CD4-positive, alpha-beta T cell treated with Interferon alpha-2 for 1 hour (primary cell): Measurements from ENCODE around the gene COMTD1.
"Not testable (repeated sequence)": the region's sequence is repeated elsewhere in the genome, so short reads cannot be mapped to it uniquely, and the experiment has no call there.

Source experiments
- DNase-seq, 2 donors: peaks; one replicate each; pipeline ENCODE4 v3.0.0-alpha.2; 2020 to 2022

COMTD1 gene

DNA sequence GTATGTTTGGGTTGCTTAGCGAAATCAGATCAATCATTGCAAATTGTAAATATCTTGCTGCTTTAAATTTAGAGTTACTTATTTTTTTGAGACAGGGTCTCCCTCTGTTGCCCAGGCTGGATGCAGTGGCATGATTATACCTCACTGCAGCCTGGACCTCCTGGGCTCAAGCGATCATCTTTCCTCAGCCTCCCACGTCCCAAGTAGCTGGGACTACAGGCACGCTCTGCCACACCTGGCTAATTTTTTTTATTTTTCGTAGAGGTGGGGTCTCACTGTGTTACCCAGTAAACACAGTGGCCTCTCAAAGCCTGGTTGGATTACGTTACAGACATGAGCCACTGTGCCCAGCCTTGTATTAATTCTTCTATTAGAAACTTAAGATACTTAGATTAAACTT is 23.4 kb downstream of the COMTD1 start:
- no peak for DNase-seq

DNA sequence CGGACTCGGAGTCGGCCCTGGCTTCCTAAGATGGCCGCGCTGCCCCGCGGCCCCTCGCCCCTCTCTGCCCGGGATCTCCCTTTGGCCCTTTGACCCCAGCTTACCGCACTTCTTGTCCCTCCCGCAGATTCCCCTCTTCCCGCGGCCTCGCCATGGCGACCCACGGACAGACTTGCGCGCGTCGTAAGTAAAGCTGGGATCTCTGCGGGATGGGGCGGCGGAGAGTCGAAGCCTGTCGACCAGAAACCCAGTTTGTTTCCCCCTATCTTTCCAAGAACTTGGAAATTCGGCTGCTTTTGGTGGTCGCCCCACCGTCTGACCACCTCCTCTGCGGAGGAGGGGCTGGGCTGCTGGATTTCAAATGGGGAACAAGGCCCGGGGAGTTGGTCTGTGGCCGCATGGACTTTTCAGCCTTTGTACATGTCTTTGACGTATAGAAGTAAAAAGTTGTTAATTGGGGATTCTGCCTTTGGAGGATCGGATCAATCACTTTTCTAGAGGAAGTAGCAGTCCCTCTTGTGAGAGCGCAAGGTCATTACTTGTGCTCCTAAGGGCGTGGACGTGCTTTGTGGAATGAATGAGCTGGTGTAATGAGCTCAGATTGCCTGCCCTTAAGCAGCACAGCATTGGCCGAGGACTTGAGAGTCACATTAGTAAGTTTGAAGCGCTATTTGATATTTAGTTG is 24.6 kb downstream of the COMTD1 start:
- DNase-seq: peak in 1 of 2 donors; percentile 41

DNA sequence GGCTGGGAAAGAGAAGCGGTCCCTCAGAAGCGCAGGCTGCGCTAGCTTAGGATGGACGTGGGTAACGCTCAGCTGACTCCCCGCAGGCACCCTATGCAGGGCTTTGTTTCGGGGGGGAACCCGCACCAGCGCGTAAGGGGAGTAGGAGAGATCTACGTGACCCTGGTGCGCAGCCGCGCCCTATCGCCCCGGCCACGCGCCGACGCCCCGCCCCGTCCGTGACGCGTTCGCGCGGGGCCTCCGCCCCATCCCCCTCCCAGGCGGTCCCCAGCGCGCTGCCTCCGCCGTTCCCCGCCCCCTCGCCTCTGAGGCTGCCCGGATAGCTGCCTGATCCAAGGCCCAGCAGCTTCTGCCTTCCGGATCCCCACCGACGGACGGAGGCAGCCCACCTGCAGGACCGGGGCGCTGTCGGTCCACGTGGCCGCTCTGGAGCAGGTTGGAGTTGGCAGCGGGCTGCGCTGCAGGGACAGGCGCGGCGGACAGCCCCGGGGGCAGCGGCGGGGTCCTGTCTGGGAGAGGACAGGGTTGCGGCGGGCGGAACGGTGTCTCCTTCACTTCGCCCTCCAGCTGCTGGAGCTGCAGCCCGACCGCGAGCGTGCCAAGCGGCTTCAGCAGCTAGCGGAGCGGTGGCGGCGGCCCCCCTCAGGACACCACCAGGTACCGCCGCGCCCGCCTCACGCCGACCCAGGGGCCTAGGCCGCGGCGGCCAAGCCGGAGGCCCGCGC is 25.3 kb downstream of the COMTD1 start, which contains the start of gene VDAC2:
Gene VDAC2 (plus strand): TSS at position 515 of the 725 bp plus-strand sequence. CDS start 363 bp downstream, outside the sequence.
- DNase-seq: peak; percentile 94 to 97

DNA sequence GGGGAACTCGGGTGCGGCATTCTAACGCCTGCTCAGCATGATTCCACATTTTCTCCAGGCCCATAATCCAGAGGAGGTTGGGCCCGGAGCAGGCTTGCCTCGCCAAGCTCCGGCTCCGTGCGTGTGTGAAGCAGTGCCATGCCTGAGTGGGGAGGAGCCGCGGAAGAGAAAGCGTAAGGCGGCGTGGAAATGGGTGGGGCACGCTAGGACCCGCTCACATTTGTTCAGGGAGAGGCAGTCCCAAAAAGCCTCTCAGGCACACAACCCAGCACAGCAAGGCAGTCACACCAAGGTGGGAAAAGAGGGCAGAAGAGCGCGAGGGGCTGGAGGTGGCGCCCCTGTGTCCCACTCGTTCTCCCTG is 25.9 kb downstream of the COMTD1 start:
- DNase-seq: peak; percentile 77 to 81

DNA sequence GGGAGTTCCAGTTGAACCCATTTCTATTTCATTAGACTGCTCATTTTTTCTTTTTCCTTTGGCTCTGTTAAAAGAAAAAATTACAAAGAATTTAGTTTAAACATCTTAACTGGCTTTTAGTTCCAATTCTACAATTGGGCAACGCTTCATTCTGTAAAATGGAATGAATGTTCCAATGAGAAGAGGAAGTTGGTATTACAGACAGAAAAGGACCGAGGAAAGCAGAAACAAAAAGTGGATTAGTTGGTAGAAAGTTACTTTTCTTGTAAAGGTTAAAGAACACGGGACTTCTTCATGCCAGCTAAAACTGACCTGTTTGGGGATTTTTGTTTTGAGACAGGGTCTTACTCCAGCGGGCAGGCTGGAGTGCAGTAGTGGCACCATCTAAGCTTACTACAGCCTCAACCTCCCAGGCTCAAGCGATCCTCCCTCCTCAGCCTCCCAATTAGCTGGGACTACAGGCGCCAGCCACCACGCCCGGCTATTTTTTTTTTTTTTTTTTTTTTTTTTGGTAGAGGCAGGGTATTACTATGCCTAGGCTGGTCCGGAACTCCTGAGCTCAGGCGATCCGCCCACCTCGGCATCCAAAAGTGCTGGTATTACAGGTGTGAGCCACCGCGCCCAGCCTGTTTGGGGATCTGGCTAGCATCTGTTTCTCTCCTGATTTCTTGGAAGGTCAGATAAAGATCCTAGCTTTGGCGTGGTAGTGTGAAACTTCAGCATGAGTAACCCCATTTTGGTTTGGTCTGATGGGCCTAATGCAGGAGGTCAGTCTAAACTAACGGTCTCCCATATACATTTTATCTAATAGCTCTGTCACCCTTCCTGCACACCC is 26.5 kb downstream of the COMTD1 start:
- DNase-seq: no peak

DNA sequence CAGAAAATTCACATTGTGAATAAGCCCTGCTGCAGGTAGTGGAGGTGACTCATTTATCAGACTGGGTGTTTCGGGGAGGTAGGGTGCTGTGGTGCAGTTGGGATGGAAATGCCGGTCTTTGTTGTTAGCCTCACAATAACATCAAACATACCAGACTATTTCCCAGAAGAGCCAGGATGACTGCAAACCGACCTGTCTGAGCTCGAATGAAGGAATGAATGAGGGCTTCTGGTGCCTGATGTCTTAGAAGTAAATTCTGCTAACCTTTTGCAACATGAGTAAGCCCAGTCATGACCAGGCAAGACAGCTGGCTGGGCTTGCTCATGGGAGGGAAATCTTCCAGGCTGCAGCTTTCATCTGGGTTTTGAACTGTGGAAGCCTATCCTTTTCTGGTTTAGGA is 27.6 kb downstream of the COMTD1 start:
- DNase-seq: no peak

DNA sequence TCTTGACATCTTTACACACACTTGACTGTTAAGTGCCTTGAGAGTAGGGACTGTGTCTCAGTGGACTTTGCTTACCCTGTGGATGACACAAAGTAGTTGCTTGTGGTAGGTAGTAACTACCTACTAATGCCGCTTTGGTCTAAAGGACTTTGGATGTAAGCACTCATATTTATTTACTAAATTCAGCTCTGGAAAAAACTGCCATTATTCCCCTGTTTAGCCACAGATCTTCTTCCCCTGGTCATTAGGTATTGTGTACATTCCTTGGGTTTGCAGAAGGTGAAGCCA is 28.0 kb downstream of the COMTD1 start:
- no peak for DNase-seq

DNA sequence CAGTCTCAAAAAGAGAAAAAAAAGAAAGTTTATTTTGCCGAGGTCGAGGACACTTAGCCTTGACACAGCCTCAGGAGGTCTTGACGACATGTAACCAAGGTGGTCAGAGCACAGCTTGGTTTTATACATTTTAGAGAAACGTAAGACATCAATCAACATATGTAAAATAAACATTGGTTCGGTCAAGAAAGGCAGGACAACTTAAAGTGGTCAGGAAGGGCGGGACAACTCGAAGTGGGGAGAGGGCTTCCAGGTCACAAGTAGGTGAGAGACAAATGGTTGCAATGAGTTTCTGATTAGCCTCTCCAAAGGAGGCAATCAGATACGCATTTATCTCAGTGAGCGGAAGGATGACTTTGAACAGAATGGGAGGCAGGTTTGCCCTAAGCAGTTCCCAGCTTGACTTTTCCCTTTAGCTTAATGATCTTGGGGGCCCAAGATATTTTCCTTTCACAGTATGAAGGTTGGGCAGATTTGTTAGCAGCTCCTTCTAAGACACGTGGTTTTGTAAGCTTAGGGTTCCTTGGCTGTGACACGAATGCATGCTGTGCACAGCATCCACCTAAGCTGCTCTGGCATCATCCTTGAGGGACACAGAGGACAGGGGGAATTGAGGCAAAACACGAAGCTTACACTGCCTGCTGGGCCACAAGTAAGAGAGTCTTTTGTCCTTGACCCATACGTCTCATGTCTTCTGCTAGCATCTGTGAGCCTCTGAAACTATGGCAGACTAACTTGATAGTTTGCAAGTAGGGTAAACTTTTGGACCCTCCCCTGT is 28.5 kb downstream of the COMTD1 start:
- DNase-seq: no peak

DNA sequence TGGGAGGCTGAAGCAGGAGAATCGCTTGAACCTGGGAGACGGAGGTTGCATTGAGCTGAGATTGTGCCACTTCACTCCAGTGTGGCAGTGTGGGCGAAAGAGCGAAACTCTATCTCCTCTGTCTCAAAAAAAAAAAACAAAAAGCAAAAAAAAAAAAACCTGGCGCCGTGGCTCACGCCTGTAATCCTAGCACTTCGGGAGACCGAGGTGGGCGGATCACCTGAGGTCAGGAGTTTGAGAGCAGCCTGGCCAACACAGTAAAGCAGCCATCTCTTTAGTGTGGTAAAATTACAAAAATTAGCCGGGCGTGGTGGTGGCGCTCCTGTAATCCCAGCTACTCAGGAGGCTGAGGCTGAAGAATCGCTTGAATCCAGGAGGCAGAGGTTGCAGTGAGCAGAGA is 29.1 kb downstream of the COMTD1 start:
- DNase-seq: not testable (repeated sequence)

DNA sequence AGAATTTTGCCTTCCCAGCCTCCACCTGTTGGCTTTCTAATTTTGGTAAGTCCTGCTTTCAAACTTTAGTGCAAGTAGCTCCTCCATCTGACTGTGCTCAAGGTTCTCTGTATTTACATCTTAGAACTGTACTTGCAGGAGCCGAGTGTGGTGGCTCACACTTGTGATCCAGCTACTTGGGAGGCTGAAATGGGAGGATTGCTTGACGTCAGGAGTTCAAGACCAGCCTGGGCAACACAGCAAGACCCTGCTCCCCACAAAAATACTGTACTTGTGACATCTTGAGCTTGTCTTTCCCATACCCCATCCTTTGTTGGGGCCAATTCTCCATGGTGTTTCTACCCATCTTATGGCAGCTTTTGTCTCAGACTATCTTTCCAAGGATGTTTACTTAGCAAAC is 29.8 kb downstream of the COMTD1 start:
- DNase-seq: no peak

DNA sequence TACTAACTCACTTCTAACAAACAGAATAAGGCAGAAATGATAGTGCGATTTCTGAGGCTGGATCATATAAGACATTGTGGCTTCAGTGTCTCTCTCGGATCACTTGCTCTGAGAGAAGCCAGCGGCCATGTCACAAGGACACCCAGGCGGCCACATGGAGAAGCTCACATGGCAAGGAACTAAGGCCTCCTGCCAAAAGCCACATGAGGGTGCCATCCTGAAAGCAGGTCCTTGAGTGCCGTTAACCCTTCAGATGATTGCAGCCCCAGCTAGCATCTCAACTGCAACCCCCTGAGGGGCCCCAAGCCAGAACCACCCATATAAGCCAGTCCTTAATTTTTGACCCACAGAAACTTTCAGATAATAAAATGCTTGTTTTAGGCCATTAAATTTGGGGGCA is 32.0 kb downstream of the COMTD1 start:
- DNase-seq: no peak

DNA sequence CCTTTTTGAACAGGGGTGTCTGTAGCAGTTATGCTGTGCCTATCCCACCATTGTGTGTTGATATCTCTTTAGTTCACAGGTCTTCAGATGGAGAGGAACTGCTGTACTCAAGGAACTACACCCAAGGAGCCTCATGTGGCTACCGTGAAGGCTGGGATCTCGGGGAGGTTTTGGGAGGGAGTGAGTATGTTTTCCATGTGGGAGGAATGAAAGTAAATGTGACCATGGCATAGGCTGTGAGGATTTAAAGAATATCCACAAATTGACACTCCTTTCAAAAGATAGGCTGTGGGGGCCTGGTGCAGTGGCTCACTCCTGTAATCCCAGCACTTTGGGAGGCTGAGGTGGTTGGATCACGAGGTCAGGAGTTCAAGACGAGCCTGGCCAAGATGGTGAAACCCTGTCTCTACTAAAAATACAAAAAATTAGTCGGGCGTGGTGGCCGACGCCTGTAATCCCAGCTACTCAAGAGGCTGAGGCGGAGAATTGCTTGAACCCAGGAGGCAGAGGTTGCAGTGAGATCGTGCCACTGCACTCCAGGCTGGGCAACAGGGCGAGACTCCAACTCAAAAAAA is 32.6 kb downstream of the COMTD1 start:
- not testable (repeated sequence) for DNase-seq

DNA sequence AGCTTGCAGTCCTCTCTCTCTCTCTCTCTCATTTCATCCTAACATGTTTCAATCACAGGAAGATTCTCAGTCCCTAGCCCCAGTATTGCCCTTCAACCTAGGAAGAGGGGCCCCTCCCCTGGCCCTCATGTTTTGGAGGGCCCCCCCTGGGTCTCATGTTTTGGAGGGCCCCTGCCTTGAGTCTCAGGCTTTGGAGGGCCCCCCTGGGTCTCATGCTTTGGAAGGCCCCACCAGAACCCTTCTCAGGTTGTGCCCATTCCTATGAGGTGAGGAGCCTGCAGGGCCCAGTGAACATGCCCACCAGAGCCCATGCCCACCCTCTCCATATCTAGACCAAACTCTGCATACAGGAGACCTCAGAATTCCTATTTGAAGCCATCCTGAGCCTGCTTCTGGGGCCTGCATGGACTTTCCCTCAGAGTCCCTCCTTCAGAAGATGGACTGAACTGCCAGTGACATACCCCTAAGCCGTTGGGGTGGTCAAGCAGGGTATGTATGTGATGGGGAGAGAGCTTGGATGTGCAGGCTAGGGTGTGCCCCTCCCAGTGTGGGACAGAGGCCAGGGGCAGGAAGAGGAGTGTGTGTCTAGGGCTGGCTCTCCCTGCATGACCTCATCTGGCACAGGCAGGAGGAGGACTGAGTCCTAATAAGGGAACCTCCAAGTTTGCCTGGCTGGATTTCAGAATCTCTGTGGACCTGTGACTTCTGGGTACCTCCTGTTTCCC is 33.3 kb downstream of the COMTD1 start:
- DNase-seq: no peak

DNA sequence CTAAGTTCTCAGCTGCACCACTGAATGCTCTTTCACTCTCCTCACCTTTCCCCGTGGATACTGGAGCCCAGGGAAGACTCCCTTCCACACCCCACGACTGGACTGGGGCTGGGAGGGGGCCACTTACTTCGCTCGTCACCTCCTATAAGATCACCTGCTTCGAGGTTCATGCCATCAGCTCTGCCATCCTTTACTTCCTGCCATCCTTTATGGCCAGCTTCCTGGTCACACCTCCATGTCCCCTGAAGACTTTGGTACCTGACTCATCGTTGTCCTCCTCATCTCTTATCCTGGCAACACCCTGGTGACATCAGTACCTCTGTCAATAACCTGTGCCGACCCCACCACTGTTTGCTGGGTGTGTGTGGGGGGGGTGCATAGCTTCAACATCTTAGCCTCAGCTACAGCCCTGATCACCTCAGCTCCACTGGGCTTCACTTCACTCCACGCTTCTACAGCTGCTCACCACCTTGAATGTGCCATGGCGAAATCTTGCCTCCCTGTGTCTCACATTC is 33.9 kb downstream of the COMTD1 start:
- no peak for DNase-seq

DNA sequence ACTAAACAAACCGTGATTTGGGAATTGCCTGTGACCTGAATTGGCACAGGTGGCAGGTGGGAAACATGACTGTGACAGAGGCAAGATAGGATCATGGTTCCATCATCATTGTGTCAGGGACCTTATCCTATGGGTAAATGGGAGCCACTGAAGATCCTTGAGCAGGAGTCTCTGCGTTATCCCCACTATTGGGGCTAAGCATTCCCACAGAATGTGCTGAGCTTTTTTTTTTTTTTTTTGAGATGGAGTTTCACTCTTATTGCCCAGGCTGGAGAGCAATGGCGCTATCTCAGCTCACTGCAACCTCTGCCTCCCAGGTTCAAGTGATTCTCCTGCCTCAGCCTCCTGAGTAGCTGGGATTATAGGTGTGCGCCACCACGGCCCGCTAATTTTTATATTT is 35.8 kb downstream of the COMTD1 start:
- not testable (repeated sequence) for DNase-seq

DNA sequence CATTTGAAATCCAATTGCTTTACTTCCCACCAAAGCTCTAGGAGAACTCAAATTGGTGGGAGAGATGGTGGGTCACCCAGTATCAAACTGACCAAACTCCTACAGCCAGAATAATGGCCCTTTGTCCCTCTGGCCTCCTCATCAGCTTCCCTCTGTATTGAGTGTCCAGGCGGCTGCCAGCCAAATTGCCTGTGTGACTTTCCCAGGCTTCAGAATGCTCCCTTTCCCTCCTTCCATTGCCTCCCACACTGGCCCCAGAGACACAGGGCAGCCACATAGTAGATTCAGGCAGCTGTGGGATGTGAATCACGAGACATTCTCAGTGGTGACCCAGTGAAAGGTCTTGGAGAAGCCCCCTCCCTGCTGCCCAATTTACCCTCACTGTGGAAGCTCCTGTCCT is 37.9 kb downstream of the COMTD1 start:
- no peak for DNase-seq

DNA sequence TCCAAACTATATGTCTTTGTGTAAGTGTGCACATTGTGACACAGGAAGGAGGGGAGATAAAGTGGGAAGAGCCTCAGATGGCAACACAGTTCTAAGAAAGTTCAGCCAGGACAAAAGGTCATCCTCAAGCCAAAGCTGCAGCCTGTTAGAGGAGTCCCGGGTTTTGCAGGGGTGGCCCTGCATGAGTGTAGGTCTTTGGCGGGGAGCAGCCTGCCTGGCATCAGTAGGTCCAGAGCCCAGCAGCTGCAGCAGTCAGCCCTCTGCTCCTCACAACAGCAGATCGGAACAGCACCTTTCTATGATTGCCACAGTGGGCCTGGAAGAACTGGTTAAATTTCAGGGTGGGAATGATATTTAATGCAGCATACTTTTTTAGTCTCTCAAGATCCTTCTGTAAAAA is 38.7 kb downstream of the COMTD1 start:
- no peak for DNase-seq

DNA sequence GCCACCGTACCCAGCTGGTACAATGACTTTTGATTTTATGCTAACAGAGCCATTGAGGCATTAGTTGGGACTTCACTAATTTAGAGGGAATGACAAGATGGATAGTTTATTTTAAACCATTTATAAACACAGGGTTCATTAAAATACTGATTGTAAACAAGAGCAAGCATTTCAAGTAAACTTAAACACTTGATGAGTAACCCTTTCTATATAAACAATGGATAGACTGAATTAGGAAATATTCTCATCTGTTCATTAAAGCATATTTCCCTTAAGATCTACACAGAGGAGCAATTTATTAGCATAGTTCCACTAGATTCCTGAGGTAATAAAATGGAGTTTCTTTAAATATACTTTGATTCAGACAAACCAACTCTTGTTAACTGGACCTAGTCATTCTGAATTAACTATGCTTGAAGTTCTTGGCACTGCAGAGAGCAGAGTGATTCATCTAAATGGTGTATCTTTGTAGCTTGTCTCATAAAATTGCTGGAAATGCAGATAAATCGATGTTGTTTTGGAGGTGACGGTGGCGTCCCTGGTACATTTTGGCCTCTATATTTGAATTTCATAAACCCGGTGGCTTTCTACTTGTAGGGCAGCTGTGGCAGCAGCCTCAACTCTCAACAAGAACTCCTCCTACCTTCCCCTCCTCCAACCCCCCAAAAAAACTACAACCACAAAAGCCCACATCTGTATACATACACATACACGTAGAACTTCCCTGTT is 40.6 kb downstream of the COMTD1 start:
- DNase-seq: no peak

DNA sequence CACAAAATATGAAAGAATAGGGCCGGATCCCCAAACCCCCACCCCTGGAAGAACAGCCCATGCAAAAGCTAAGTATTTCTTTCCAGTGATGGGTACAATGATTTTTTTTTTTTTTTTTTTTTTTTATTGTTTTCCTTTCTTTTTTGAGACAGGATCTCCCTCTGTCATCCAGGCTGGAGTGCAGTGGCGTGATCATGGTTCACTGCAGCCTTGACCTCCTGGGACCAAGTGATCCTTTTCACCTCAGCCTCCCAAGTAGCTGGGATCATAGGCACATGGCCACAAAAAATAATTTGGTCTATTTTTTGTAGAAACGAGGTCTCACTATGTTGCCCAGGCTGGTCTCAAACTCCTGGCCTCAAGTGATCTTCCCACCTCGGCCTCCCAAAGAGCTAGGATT is 41.1 kb downstream of the COMTD1 start:
- not testable (repeated sequence) for DNase-seq

DNA sequence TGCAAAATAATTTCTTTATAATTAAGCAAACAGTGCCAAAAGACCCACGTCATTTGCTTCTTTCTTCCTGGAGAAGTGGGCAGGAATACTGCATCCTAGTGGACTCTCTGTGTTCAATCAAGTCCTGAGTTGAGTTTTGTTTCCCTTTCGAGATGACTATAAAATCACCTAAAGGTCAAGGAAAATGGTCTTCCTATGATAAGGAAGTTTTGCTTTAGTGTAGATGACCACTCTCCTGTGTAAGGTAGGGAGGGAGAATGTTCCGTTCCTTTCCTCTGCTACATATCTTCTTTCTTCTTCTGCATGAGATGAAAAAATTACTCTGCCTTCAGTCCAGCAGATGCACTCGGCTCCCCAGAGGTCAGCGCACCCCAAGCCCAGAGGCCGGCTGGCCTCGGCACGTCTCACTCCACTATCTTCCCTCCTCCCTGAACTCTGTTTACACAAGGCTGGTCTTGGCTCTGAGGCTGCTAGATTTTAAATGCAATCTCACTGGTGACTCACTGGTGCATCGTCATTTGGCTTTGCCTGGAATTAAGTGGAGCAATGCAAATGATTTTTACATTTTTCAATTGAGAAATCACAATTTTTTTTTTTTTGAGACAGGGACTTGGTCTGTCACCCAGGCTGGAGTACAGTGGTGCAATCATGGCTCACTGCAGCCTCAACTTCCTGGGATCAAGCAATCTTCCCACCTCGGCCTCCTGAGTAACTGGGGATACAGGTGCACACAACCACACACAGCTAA is 43.8 kb downstream of the COMTD1 start:
- peak in 1 of 2 donors; percentile 43 for DNase-seq
